Natural killer cell (primary cell): ENCODE measurements around the gene FOXO6. TPM values are rescaled to one million over a fixed set of nuclear protein-coding genes. Genes with fewer than 3 reads are reported as not detected.

Source experiments
- ATAC-seq, 3 donors: fragments of 150-1000 bp in 2 of 3; fragments of 200-7000 bp in 1 of 3; cut with Tn5 transposase; 1 replicate in 1 of 3; 2 replicates in 2 of 3; pipeline ENCODE4 v1.10.0; 2021; ENCODE audit warnings: mild to moderate bottlenecking in 2 of 3, moderate library complexity in 2 of 3
- DNase-seq, 2 donors: peaks; one replicate each; pipeline versions ENCODE4 v3.0.0 to v3.0.0-alpha.2; 2013 to 2021; ENCODE audit warnings: mixed read lengths in 1 of 2
- H3K27ac ChIP-seq: one replicate; pipeline ENCODE4 v1.5.1; 2013; ENCODE audit warnings: mild to moderate bottlenecking, low read length
- H3K27me3 ChIP-seq: one replicate; pipeline ENCODE4 v1.6.1; 2013; ENCODE audit warnings: low read length; ENCODE audit not compliant: control insufficient read depth, insufficient read depth
- H3K36me3 ChIP-seq: one replicate; pipeline ENCODE4 v1.6.1; 2013; ENCODE audit warnings: low read length; ENCODE audit not compliant: control insufficient read depth, insufficient read depth
- H3K4me1 ChIP-seq: one replicate; pipeline ENCODE4 v1.6.1; 2013; ENCODE audit warnings: low read length; ENCODE audit not compliant: control insufficient read depth, insufficient read depth
- H3K4me3 ChIP-seq: one replicate; pipeline ENCODE4 v1.5.1; 2013; ENCODE audit warnings: low read length
- H3K9me3 ChIP-seq: one replicate; pipeline ENCODE4 v1.6.1; 2013; ENCODE audit warnings: low read length; ENCODE audit not compliant: control insufficient read depth, insufficient read depth
- H3K27ac Mint-ChIP-seq, 2 donors: one replicate each; pipeline ENCODE4 v1.8.0; 2022; ENCODE audit warnings: mild to moderate bottlenecking in 2 of 2, mixed read lengths in 2 of 2, moderate library complexity in 1 of 2
- H3K27me3 Mint-ChIP-seq, 2 donors: one replicate each; pipeline ENCODE4 v1.8.0; 2022; ENCODE audit warnings: low read depth in 2 of 2, mixed read lengths in 2 of 2
- H3K36me3 Mint-ChIP-seq: one replicate; pipeline ENCODE4 v1.8.0; 2022; ENCODE audit warnings: mixed read lengths
- H3K4me1 Mint-ChIP-seq, 2 donors: one replicate each; pipeline ENCODE4 v1.8.0; 2022; ENCODE audit warnings: mixed read lengths in 2 of 2
- H3K4me3 Mint-ChIP-seq: one replicate; pipeline ENCODE4 v1.8.0; 2022; ENCODE audit warnings: mild to moderate bottlenecking, moderate library complexity, mixed read lengths
- H3K9me3 Mint-ChIP-seq, 2 donors: one replicate each; pipeline ENCODE4 v1.8.0; 2022; ENCODE audit warnings: mixed read lengths in 2 of 2
- WGBS: methylation state at CpG from one replicate; pipeline ENCODE4 v1.1.7; 2013; ENCODE audit warnings: missing lambda C conversion rate; ENCODE audit not compliant: insufficient coverage; 5-methylcytosine and 5-hydroxymethylcytosine counted together
- intact Hi-C: fragments of 100-400 bp; cut with micrococcal nuclease; formaldehyde crosslinking; loops from one replicate; pipeline ENCODE4 v1.14.2; 2022
- total RNA-seq, 4 donors: library from RNA; stranded (reverse); fragments of 120-200 nt in 1 of 4; gene quantifications; one replicate each; pipeline versions ENCODE4 v1.2.3 to v1.2.4, GENCODE V29; 2013 to 2022
- TF ChIP-seq, protein P1 (sequence below): fragments of 200-600 bp; IDR thresholded peaks from one replicate; pipeline ENCODE4 v1.8.0; 2022; ENCODE audit warnings: antibody characterized with exemption

FOXO6 gene
- total RNA-seq, 3 donors from 2014 or later (not counting 1 experiment from before 2014, with no cell fraction given) = 1.2 to 3.3 (median 1.7) TPM

GRCh38 chr1:41393716-41394368 lies 32.6 kb downstream of the FOXO6 start:
- Mint-ChIP-seq H3K27me3 (peaks cover 23 to 27% of the 10 kb centered on the region in 2 donors), H3K9me3 (no peaks in the 10 kb centered on the region), H3K4me1 (peaks cover 10 to 20% of the 10 kb centered on the region in 2 donors), H3K36me3 (no peaks in the 10 kb centered on the region), H3K27ac (no peak overlapping the region), H3K4me3 (no peak overlapping the region)
- intact Hi-C loops = loop anchor here (10.0 kb wide), 1 partner anchor 49 kb away; no protein-coding TSS in a partner anchor
- DNase-seq (no peak), ATAC-seq (no peak)
- no peaks in the 10 kb centered on the region for H3K27me3 ChIP-seq
- no peak overlapping the region for H3K27ac ChIP-seq
- H3K36me3 ChIP-seq = no peaks in the 10 kb centered on the region
- no peaks in the 10 kb centered on the region for H3K9me3 ChIP-seq
- H3K4me3 ChIP-seq = no peak overlapping the region
- 78% methylated on average over 5 of the region's 6 CpGs for WGBS
- peaks cover 9% of the 10 kb centered on the region for H3K4me1 ChIP-seq
- TF ChIP-seq, protein P1, sequence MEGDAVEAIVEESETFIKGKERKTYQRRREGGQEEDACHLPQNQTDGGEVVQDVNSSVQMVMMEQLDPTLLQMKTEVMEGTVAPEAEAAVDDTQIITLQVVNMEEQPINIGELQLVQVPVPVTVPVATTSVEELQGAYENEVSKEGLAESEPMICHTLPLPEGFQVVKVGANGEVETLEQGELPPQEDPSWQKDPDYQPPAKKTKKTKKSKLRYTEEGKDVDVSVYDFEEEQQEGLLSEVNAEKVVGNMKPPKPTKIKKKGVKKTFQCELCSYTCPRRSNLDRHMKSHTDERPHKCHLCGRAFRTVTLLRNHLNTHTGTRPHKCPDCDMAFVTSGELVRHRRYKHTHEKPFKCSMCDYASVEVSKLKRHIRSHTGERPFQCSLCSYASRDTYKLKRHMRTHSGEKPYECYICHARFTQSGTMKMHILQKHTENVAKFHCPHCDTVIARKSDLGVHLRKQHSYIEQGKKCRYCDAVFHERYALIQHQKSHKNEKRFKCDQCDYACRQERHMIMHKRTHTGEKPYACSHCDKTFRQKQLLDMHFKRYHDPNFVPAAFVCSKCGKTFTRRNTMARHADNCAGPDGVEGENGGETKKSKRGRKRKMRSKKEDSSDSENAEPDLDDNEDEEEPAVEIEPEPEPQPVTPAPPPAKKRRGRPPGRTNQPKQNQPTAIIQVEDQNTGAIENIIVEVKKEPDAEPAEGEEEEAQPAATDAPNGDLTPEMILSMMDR = no peak

GRCh38 chr1:41394369-41394744 lies 33.1 kb downstream of the FOXO6 start:
- peaks cover 10 to 20% of the 10 kb centered on the region in 2 donors for H3K4me1 Mint-ChIP-seq
- peaks cover 9% of the 10 kb centered on the region for H3K4me1 ChIP-seq
- no peaks in the 10 kb centered on the region for H3K27me3 ChIP-seq
- TF ChIP-seq, protein P1 = no peak
- no peak overlapping the region for H3K4me3 Mint-ChIP-seq
- no peaks in the 10 kb centered on the region for H3K9me3 Mint-ChIP-seq
- H3K36me3 Mint-ChIP-seq = no peaks in the 10 kb centered on the region
- intact Hi-C loops = loop anchor here (10.0 kb wide), 1 partner anchor 50 kb away; no protein-coding TSS in a partner anchor
- DNase-seq (no peak), ATAC-seq (no peak)
- H3K4me3 ChIP-seq = no peak overlapping the region
- H3K27ac Mint-ChIP-seq = no peak overlapping the region
- H3K9me3 ChIP-seq = no peaks in the 10 kb centered on the region
- H3K27ac ChIP-seq = no peak overlapping the region
- 71% methylated on average over 9 of the region's 10 CpGs for WGBS
- H3K36me3 ChIP-seq = no peaks in the 10 kb centered on the region
- H3K27me3 Mint-ChIP-seq = peaks cover 23 to 27% of the 10 kb centered on the region in 2 donors

DNA sequence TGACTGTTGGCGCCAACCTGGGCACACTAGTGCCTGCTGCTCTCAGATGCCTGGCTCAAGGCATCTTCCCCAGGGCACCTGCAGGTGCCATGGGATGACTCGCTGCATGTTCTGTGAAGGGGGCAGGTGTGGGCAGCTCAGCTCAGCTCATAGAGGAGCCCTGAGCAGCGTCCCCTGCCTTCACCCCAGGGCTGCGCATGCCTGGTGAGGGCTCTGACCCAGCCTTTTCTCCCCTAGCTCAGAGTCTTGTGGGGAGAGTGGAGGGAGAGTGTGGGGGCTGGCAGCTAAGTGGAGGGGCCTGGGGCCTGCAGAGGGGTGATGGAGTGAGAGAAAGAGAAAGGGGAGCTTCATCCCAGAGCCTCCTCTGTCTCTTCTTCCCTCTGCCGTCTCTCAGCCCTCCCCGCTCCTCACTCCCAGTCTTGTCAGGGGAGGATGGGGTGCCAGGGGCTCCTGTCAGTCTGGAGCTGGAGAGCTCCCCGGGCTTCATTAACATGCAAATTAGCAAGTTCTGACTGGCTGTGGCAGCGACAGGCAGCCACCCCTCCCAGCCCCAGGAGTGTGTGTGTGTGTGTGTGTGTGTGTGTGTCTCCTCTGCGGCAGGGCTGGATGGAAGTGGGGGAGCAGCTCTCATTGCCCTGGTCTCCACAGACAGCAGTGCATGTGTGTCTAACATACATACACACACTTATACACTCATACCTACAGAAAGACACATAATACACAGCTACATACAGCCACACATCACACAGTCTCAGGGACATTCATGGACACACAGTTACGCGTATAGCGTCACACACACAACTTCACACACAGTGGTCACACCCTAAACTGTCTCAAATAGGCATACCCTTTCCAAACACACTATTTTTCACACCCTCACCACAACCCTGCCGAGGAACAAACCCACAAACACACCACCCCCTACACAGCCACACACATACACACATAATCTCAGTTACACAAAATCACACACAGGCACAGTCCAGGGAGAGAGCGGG lies 34.0 kb downstream of the FOXO6 start:
- WGBS = 35% methylated on average over 11 of the region's 14 CpGs
- Mint-ChIP-seq H3K27ac (peak overlapping the region in 1 of 2 donors; percentile 70), H3K27me3 (peaks cover 23 to 32% of the 10 kb centered on the region in 2 donors)

More for the DNA sequence above, 34.0 kb downstream of the FOXO6 start:
- H3K36me3 ChIP-seq = no peaks in the 10 kb centered on the region
- no peak overlapping the region for H3K4me3 ChIP-seq
- no peak for DNase-seq
- intact Hi-C loops = loop anchor here (10.0 kb wide), 1 partner anchor 50 kb away; no protein-coding TSS in a partner anchor
- Mint-ChIP-seq H3K4me1 (peaks cover 10 to 20% of the 10 kb centered on the region in 2 donors), H3K4me3 (peak overlapping the region; percentile 1), H3K36me3 (no peaks in the 10 kb centered on the region), H3K9me3 (no peaks in the 10 kb centered on the region)
- TF ChIP-seq, protein P1 = no peak
- ATAC-seq = peak; percentile 55 to 79 (median 74)
- H3K4me1 ChIP-seq = peaks cover 9% of the 10 kb centered on the region
- no peaks in the 10 kb centered on the region for H3K9me3 ChIP-seq
- no peaks in the 10 kb centered on the region for H3K27me3 ChIP-seq
- H3K27ac ChIP-seq = no peak overlapping the region
